Omental fat pad (tissue), 4 donors: Measurements from ENCODE around the gene NFE2L2. TPM values are rescaled to one million over a fixed set of nuclear protein-coding genes. Genes with fewer than 3 reads are reported as not detected.
"Not testable (repeated sequence)": the region's sequence is repeated elsewhere in the genome, so short reads cannot be mapped to it uniquely, and the experiment has no call there.

Source experiments
- ATAC-seq: fragments of 150-250 bp; one replicate; pipeline ENCODE4 v1.9.1; 2016; ENCODE audit warnings: mild to moderate bottlenecking, moderate library complexity; ENCODE audit not compliant: low FRiP score
- DNase-seq: peaks from one replicate; pipeline ENCODE4 v3.0.0-alpha.2; 2019; ENCODE audit warnings: low spot score
- CTCF ChIP-seq, 3 donors: fragments of 450-650 bp; IDR thresholded peaks; one replicate each; pipeline ENCODE4 v1.5.1; 2016 to 2017; ENCODE audit warnings: antibody characterized with exemption in 3 of 3, mild to moderate bottlenecking in 3 of 3, moderate library complexity in 2 of 3
- total RNA-seq, 4 donors: library from RNA; depleted of rRNA; stranded (reverse); fragments of >200 nt; gene quantifications; one replicate each; pipeline ENCODE4 v1.1.0, GENCODE V29; 2016

The NFE2L2 gene
- total RNA-seq, 4 donors from 2014 or later, result 88.5 to 140 (median 106) TPM

- DNase-seq, result no peak
- no peak for ATAC-seq
- TF ChIP-seq CTCF (IDR thresholded peaks at IDR 0.05), result no peak
These were observed 4.4 kb upstream of the NFE2L2 start for GRCh38 chr2:177268901-177269300.

- no peak for TF ChIP-seq CTCF (IDR thresholded peaks at IDR 0.05)
- ATAC-seq, result no peak
- DNase-seq, result no peak
These were observed 3.8 kb upstream of the NFE2L2 start for GRCh38 chr2:177268187-177268871.

GRCh38 chr2:177266955-177267354 lies 2.4 kb upstream of the NFE2L2 start:
- not testable (repeated sequence) for DNase-seq, ATAC-seq

GRCh38 chr2:177265824-177266817 lies 1.6 kb upstream of the NFE2L2 start:
- ATAC-seq (no peak), DNase-seq (no peak)
- TF ChIP-seq CTCF (IDR thresholded peaks at IDR 0.05), result no peak

GRCh38 chr2:177264209-177264692 lies 276 bp downstream of the NFE2L2 start:
- no peak for DNase-seq

GRCh38 chr2:177263451-177264208 lies 897 bp downstream of the NFE2L2 start:
- ATAC-seq (peak; percentile 89), DNase-seq (peak; percentile 98)
- TF ChIP-seq CTCF (IDR thresholded peaks at IDR 0.05), result peak in 1 of 3 donors; percentile 87

More at GRCh38 chr2:177264209-177264692, 276 bp downstream of the NFE2L2 start:
- ATAC-seq, result peak; percentile 19
- no peak for TF ChIP-seq CTCF (IDR thresholded peaks at IDR 0.05)
